ENCODE results near the gene TAL1.

The TAL1 gene

DNA sequence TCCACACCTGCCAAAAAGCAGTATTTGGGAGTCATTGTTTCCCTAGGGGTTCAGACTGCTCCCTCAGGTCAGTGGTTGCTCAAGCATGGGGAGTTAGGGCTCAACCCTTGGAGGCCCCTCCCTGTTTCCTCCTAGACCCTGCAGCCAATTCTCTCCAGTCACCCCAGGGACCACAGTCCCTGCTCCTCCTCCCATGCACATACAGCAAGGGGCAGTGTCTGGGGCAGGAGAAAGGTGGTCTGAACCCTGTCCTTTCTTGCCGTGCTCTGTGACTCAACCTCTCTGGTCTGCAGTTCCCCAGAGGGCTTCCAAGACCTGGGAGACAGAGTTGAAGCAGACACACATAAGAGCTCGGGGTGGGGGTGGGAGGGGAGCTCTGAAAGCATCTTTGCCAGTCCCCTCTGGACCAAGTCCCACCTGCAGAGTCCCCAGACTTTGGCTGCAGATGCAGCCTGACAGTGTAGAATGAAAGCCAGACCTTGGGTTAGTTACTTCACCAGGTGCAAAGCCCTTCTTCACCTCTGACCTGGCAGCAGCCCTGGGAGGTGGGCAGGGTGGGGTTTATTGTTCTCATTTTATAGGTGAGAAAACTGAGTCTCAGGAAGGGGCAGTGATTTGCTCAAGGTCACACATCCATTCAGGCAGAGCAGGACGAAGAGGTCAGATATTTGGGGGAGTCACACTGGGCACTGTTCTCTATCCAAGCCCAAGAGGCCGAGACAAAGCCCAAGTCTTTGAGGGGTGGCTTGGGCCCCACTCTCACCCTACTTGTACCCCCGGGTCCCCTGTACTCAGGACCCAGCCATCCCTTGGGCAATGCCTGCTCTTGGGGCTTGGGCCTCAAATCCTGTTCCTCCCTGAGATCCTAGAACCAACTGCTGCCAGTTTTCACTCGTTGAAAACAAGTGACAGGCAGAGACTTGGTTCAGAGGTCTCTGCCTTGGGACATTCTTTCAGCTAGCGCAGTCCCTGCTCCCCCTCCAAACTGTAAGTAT lies 42.9 kb downstream of the TAL1 start:
- DNase-seq (ENCODE audit: low spot score): no peak

DNA sequence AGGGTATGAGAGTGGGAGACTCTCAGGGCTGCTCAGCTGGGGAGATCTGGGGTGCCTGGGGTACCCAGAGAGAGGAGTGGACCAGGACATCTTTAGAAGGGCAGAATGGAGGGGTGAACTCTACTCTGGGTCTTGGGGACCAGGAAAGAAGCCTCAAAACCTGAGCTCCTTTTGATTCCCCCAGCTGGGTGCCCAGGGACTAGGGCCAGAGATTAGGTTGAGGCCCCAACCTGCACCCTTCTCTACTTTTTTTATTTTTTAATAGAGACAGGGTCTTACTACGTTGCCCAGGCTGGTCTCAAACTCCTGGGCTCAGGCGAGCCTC lies 44.1 kb downstream of the TAL1 start:
- DNase-seq (ENCODE audit: low spot score): peak; percentile 1

DNA sequence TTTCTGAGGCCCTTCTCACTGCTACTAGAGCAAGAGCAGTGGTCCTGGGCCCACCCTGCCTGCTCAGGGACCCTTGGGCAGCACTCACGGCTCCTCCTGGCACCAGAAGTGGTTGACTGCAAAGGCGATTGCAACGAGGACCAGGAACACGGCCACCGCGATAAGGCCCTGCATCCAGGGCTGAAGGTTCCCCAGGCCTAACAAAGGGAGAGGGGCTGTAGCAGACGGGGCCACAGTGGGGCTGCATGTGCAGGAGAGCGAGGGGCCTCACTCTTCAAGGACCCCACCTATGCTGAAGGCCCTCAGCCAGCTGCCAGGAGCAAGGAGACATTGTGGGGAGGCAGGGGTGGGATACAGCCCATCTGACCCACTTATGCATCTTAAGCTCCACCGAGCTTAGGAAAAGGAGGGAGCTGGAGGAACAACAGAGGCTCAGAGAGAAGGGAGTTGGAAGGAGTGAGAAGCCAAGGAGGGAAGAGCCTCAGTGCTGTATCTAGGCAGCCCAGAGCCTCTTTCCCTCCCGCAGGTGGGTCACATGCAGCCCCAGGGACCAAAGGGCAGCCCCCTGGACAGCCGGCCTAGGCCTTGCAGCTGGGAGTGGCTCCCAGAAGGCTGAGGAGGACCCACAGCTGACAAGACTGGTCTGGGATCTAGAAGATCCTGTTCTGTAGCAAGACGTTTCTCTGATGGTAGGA lies 44.6 kb downstream of the TAL1 start:
- DNase-seq (ENCODE audit: low spot score): peak; percentile 8

GRCh38 chr1:47186267-47187185 lies 45.5 kb downstream of the TAL1 start:
- DNase-seq (ENCODE audit: low spot score): peak; percentile 5

DNA sequence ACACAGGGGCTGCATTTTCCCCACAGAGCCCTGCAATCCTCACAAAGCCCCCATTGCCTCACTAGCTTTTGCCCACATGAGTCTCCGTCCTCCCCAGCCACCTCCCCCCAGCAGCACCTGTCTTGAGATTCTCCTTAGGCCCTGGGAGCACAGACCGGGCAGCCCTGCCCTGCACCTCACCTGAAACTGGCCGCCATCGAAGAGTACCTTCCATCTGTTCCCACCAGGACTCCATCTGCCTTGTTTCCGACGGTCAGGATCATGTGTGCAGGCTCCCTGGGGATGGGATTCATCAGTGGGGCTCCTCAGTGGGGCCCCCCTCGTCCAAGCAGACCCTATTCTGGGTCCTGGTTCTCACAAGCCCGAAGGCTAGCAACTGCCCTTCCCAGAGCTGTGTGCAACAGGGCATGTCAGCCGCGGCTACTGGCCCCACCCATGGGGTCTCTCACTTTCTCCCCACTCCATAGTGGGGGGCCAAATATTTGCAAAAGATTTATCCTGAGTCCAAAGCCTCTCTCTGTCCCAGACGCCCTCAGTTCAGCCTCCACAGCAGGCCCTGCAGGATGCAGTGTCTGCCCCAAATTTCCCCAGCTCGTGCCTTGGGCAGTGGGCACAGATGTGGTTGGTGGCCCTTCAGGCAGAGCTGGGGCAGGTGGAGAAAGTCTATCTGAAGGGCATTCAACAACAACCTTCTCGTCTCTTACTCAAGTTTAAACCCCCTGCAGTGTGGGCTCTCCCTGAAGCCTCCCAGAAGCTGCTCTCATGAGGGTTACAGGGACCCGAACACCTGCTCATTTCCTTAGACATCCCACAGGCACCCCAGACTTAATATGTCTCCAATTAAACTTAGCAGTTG lies 47.0 kb downstream of the TAL1 start:
- DNase-seq (ENCODE audit: low spot score): peak; percentile 22

DNA sequence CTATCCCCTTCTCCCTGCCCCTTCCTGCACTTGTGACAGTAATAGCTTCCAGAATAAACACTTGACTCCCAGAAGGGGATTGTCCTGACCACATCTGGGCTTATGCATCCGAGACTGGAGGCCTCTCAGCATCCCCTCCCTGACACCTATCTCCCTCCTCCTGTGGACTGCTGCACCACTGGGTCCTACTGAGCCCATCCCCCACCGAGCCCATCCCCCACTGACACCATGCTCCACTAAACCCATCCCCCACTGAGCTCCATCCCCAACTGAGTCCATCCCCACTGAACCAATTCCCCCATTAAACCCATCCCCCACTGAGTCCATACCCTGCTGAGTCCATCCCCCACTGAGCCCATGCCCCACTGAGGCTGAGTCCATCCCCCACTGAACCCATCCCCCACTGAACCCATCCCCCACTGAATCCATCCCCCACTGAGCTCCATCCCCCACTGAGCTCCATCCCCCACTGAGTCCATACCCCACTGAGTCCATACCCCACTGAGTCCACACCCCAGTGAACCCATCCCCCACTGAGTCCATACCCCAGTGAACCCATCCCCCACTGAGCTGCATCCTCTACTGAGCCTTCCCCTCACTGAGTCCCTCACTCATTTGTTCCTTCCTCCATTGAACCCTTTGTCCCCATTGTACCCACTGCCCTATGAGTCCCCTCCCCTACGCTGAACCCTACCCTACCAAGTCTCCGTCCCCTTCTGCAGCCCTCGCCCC lies 47.8 kb downstream of the TAL1 start:
- DNase-seq (ENCODE audit: low spot score): no peak

- DNase-seq (ENCODE audit: low spot score): no peak
These were observed 48.5 kb downstream of the TAL1 start for GRCh38 chr1:47183308-47184089.

DNA sequence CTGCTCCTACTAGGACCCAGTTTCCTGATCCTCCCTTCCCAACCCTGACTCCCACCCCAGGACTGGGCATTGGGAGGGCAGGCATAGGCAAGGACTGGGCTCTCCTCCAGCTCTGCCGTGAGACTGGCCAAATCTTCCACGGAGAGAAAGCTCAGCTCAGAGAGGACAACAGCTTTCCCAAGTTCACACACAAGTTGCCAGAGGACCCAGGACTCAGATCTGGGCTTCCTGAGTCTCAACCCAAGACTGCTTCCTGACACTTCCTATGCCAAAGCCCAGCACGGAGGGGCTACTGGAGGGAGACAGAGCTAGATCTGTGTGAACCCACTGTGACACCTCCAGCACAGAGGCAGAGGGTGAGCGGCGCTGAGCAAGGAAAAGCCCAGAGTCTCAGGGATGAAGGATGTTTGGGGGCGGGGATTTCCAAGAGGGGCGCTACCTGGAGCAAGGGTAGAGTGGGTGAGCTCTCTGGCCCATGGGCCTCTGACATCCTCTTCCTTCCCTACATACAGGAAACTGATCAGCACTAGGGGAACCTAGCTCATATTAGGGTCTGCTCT lies 49.3 kb downstream of the TAL1 start:
- DNase-seq (ENCODE audit: low spot score): no peak

DNA sequence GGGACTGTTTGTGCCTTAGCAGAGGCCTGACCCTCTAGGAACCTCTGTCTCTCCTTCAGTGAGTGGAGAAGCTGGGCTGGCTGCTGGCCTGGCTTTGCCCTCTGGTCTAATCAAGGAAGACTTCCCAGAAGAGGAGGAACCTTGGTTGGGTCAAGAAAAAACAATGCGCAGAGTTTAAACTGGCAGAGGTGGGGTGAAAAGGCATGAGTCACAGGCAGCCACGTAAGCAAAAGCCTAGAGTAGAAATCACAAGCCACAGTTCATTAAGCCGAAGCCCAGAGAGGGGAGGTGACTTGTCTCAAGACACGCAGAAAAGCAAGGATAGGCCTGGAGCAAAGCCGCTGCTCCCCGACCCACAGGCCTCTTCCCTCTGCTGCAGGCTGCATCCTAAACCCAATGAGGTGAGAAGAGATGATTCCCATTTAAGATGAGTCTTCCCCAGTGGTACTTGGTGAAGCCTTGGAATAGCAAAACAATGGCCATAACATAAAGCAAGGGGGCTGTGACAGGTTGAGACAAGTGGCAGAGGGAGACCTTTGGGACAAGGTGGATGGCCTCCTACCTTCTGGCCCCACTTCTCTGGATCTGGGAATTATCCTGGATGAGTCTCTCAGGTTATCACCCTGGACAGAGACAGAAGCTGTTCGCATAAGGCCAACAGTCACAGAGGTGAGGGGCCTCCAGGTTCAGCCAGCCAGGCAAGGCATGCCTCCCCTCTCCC lies 49.9 kb downstream of the TAL1 start:
- peak; percentile 5 for DNase-seq (ENCODE audit: low spot score)

DNA sequence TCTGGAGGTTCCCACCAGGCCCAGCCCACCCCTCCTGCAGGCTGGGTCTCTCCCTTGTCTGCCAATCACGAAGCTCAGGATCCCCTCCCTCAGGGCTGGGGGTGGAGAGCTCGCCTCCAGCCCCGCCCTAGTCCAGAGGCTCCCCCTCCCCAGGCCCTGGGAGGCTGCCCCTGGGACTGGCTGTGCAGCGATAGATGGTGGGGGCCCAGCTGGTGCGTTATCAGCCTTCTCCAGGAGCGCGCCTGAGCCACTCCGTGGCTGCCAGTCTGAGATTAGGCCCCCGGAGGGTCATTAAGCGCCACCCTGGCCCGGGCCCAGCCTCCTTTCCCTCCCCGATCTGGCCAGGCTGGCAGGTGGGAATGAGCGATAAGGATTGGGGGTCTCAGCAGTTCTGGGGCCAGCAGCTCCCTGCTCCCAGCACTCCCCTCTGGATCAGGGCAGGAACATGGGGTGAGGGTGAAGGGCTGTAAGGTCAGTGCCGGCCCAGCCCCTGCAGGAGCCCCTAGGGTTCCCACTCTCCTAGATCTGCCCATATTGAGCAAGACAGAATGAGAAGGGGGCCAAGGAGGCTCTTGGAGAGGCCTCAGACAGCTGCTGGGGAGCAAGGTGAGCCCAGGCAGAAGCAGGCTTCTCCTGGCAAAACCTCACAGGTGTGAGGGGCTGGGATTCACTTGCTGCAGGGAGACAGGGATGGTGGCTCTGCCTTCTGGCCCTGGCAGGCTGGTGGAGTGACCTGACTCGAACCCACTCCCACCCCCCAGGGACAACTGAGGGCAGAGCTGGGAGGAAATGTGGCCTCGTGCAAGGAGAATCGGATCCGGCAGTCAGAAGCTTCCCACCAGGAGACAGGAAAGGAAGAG lies 50.7 kb downstream of the TAL1 start:
- peak; percentile 17 for DNase-seq (ENCODE audit: low spot score)

DNA sequence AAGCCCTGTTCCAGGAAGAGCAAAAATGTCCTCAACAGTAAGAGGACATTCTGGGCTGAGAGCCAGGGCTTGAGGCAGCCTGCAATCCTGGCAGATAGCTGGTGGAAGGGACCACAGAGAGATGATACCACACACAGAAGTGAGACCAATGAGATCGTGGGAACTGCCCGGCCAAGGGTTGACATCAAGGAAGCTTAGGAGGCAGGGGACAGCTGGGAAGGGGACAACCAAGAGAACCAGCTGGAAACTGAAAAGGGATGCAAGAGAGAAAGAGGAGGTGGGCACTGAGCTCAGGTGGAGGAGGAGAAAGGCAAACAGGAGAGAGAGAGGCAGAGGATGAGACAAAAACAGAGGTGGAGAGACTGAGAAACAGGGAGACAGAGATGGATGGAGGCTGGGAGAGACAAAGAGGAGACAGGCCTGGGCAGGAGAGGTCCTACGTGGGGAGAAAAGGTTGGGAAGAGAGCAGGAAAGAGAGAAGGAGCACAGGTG lies 51.4 kb downstream of the TAL1 start:
- DNase-seq (ENCODE audit: low spot score): no peak

DNA sequence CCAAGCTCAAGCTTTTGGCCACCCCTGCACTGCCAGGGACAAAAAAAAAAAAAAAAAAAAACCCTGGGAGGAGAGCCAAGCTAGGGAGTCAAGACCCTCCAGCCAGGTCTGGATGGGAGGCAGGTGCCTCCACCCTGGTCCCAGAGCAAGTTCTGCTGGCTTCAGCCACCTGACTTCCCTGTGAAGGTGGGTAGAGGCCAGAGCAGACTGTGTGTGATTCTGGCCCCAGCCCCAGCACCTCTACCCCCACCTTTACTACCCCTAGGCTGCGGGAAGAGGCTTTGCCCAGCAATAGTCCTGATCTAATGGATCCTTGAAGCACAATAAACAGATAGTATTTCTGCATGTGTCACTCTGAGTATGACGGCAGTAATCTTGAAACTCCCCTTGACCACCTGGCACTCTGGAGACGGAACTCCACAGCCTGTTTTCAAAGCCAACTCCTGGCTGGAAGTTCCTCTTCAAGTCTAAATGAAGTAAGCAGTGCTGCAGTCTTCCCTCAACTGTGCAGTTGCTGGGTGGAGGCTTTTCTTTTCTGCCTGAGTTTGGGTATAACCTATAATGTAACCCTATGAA lies 51.9 kb downstream of the TAL1 start:
- DNase-seq (ENCODE audit: low spot score): peak; percentile 20

DNA sequence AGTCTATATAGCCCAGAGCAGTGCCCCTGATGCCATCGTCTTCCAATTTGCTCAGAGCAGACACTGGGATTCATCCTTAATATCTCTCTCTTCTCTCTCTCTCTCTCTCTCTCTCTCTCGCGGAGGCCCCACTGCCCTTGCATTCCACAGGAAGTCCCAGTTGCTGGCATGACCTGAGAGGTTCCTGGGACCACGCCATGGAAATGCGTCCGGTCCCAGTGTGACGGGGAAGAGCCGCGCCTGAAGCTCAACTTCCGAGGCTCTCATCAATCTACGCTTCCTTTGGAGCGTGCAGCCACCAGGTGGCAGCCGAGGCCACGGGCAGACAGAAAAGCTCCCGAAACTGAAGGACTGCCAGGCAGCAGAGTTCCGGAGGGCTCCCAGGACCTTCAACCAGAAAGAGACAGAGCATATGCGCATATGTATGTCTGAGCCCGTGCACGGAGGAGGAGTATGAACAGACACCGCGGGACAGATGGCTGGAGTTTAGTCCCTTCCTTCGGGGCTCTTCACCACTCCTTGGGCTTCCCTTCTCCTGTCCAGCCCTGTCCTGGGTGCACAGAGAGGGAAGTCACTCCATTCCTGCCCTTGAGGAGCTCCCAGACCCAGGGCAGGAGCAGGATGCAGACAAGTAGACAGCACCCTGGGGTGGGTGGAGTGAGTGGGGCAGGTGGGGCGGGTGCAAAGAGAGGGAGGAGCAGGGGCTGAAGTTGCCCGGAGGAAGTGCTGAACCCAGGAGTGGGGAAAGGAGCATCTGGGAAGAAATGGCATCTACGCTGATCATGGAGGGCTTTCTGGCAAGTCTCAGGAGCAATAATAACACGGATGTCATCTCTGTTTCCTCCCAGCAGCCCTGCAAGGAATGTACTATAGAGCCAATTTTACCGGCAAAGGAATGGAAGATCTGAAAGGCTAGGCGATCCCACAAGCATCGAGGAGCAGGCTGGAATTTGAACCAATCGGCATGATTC lies 52.7 kb downstream of the TAL1 start:
- peak; percentile 84 for DNase-seq (ENCODE audit: low spot score)

GRCh38 chr1:47178654-47179016 lies 53.4 kb downstream of the TAL1 start:
- DNase-seq (ENCODE audit: low spot score): no peak

DNA sequence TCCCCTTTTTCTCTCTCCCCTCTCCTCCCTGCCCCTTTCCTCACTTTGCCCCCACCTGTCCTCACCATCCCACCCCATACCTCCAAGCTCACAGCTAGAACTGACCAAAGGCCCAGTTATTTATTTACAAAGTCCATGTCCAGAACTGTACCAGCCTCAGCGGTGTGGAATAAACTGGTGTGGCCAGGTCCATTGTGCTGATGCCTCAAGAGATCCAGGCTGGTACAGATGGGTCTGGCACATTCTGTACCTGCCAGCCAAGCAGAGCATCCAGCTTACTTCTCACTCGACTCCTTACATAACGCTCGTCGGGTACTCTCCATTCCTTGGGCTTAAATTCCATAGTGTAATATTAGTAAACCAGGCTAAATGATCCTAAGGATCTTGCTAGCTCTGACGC lies 54.0 kb downstream of the TAL1 start:
- DNase-seq (ENCODE audit: low spot score): no peak
